Upper lobe of left lung (tissue), 6 donors: Measurements from ENCODE around the gene MOB3C. TPM values are rescaled to one million over a fixed set of nuclear protein-coding genes. Genes with fewer than 3 reads are reported as not detected.
"Not testable (repeated sequence)": the region's sequence is repeated elsewhere in the genome, so short reads cannot be mapped to it uniquely, and the experiment has no call there.

ENCODE experiments used
- ATAC-seq, 2 donors: fragments of 200-7000 bp; cut with Tn5 transposase; one replicate each; pipeline ENCODE4 v1.9.1; 2022; ENCODE audit warnings: mild to moderate bottlenecking in 2 of 2, moderate library complexity in 2 of 2; ENCODE audit not compliant: low FRiP score in 2 of 2
- DNase-seq, 2 donors: peaks; one replicate each; pipeline ENCODE4 v3.0.0-alpha.2; 2019 to 2020
- H3K27ac ChIP-seq, 4 donors: fragments of 200-600 bp; sonication (generic); one replicate each; pipeline ENCODE4 v1.5.1; 2016 to 2019
- H3K27me3 ChIP-seq, 4 donors: fragments of 200-600 bp; sonication (generic); one replicate each; pipeline ENCODE4 v1.5.1; 2017 to 2019
- H3K36me3 ChIP-seq, 4 donors: fragments of 200-600 bp; sonication (generic); one replicate each; pipeline ENCODE4 v1.5.1; 2016 to 2019
- H3K4me1 ChIP-seq, 4 donors: fragments of 200-600 bp; sonication (generic); one replicate each; pipeline ENCODE4 v1.5.1; 2018 to 2019
- H3K4me3 ChIP-seq, 4 donors: fragments of 200-600 bp; sonication (generic); one replicate each; pipeline ENCODE4 v1.5.1; 2017 to 2019; ENCODE audit warnings: mild to moderate bottlenecking in 2 of 4, moderate library complexity in 1 of 4
- H3K9me3 ChIP-seq, 4 donors: fragments of 200-600 bp; sonication (generic); one replicate each; pipeline ENCODE4 v1.5.1; 2018 to 2019
- EP300 ChIP-seq, 4 donors: sonication (generic); formaldehyde crosslinking; IDR thresholded peaks; one replicate each; pipeline ENCODE4 v1.5.1; 2017; ENCODE audit warnings: antibody characterized with exemption in 4 of 4, control low read depth in 2 of 4
- POLR2A ChIP-seq, 4 donors: fragments of 450-650 bp; IDR thresholded peaks; one replicate each; pipeline ENCODE4 v1.5.1; 2016 to 2017; ENCODE audit warnings: antibody characterized with exemption in 4 of 4, mild to moderate bottlenecking in 2 of 4
- POLR2AphosphoS5 ChIP-seq, 2 donors: sonication (generic); formaldehyde crosslinking; IDR thresholded peaks; one replicate each; pipeline ENCODE4 v1.5.1; 2017; ENCODE audit warnings: antibody characterized with exemption in 2 of 2
- WGBS, 2 donors: methylation state at CpG; one replicate each; pipeline ENCODE4 v1.1.5; 2017 to 2018; 5-methylcytosine and 5-hydroxymethylcytosine counted together
- total RNA-seq, 6 donors: library from RNA; depleted of rRNA in 4 of 6; stranded (reverse); fragments of >200 nt in 4 of 6; gene quantifications; one replicate each; pipeline versions ENCODE4 v1.1.0 to v1.2.1, GENCODE V29; 2016 to 2021
- TF ChIP-seq, protein P1 (sequence below), 6 experiments: fragments of 450-650 bp in 4 of 6; fragments of 200-600 bp in 2 of 6; sonication (generic) in 2 of 6; IDR thresholded peaks; one replicate each; pipeline ENCODE4 v1.5.1; 2016 to 2019; ENCODE audit warnings: antibody characterized with exemption in 6 of 6
- donor health status: DM: no; HTN: no; CAD: no; lungs with moderate emphysema.
- donor health status: DM: no; HTN: yes; CAD: no; lungs with severe emphysema.

MOB3C gene
- total RNA-seq, 6 donors from 2014 or later, result 15.1 to 33.3 (median 22.2) TPM

DNA sequence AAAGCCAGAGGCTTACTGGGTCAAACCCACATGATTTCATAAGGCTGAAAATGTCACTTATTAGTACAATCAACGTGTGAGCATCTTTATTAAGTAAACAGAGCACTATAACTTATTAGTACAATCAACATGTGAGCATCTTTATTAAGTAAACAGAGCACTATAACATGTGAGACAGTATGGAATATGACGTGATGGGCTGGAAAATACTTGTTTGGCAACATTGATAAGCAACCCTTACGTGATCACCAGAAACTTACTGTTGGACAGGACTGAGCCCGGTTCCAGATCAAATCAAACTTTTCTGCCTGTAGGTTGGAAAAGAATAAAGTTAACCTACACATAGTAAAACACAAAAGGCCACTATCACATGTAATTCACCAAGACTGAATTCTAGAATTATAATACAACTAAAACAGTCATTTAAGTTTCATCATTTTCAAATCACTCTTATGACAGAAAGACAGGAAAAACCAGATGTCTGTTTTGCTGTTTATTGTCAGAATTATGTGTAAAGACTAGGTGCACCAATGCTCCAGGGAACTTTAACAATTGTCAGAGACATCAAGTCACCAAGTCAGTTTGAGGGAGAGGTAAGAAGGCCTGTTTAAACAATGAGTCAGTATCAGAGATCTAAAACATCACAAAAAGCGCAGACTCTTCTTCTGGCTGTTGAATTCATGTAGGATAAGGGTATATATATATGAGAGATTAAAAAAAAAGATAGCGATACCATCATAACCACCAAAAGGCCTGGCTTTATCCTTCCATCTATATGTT, 35.9 kb upstream of the MOB3C start:
- Histone ChIP-seq H3K4me3 (no peak overlapping the region), H3K36me3 (peaks cover under 1 to 80% (median 22%) of the 10 kb centered on the region in 4 donors), H3K27me3 (no peaks in the 10 kb centered on the region), H3K27ac (no peak overlapping the region), H3K4me1 (no peaks in the 10 kb centered on the region), H3K9me3 (peaks cover 0 to 6% (median 0%) of the 10 kb centered on the region in 4 donors)
- no peak for TF ChIP-seq POLR2AphosphoS5 (IDR thresholded peaks at IDR 0.05)
- TF ChIP-seq POLR2A (IDR thresholded peaks at IDR 0.05), result no peak
- no peak for TF ChIP-seq EP300 (IDR thresholded peaks at IDR 0.05)
- TF ChIP-seq, protein P1, sequence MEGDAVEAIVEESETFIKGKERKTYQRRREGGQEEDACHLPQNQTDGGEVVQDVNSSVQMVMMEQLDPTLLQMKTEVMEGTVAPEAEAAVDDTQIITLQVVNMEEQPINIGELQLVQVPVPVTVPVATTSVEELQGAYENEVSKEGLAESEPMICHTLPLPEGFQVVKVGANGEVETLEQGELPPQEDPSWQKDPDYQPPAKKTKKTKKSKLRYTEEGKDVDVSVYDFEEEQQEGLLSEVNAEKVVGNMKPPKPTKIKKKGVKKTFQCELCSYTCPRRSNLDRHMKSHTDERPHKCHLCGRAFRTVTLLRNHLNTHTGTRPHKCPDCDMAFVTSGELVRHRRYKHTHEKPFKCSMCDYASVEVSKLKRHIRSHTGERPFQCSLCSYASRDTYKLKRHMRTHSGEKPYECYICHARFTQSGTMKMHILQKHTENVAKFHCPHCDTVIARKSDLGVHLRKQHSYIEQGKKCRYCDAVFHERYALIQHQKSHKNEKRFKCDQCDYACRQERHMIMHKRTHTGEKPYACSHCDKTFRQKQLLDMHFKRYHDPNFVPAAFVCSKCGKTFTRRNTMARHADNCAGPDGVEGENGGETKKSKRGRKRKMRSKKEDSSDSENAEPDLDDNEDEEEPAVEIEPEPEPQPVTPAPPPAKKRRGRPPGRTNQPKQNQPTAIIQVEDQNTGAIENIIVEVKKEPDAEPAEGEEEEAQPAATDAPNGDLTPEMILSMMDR (IDR thresholded peaks at IDR 0.05), result no peak
- DNase-seq (no peak), ATAC-seq (no peak)
- WGBS, 2 donors, result 61 to 66% methylated on average over 6 of the region's 6 CpGs

DNA sequence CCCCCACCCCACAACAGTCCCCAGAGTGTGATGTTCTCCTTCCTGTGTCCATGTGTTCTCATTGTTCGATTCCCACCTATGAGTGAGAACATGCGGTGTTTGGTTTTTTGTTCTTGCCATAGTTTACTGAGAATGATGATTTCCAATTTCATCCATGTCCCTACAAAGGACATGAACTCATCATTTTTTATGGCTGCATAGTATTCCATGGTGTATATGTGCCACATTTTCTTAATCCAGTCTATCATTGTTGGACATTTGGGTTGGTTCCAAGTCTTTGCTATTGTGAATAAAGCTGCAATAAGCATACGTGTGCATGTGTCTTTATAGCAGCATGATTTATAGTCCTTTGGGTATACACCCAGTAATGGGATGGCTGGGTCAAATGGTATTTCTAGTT, 34.5 kb upstream of the MOB3C start:
- H3K27me3 ChIP-seq, H3K4me3 ChIP-seq, DNase-seq, H3K9me3 ChIP-seq, H3K27ac ChIP-seq, ATAC-seq, H3K4me1 ChIP-seq: not testable (repeated sequence)
- H3K36me3 ChIP-seq, result peaks cover 0 to 72% (median 24%) of the 10 kb centered on the region in 4 donors
- WGBS, 2 donors, result 100% methylated on average over 1 to 3 of the region's 3 CpGs

DNA sequence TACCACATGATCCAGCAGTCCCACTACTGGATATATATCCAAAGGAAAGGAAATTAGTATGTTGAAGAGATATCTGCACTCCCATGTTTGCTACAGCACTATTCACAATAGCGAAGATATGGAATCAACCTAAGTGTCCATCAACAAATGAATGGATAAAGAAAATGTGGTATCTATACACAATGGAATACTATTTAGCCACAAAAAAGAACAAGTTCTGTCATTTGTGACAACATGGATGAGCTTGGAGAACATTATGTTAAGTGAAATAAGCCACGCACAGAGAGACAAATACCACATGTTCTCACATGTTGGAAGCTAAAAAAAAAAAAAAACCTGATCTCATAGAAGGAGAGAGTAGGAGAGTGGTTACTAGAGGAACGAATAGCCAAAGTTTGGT, 33.9 kb upstream of the MOB3C start:
- 97% methylated on average over 3 of the region's 3 CpGs for WGBS, 2 donors
- ATAC-seq, result no peak
- Histone ChIP-seq H3K9me3 (peaks cover 0 to 6% (median 0%) of the 10 kb centered on the region in 4 donors), H3K36me3 (peaks cover 0 to 66% (median 22%) of the 10 kb centered on the region in 4 donors), H3K27me3 (no peaks in the 10 kb centered on the region), H3K4me3 (no peak overlapping the region), H3K4me1 (no peaks in the 10 kb centered on the region), H3K27ac (no peak overlapping the region)
- TF ChIP-seq POLR2AphosphoS5 (IDR thresholded peaks at IDR 0.05) (no peak), EP300 (IDR thresholded peaks at IDR 0.05) (no peak)
- TF ChIP-seq, protein P1 (IDR thresholded peaks at IDR 0.05), result no peak
- no peak for DNase-seq

DNA sequence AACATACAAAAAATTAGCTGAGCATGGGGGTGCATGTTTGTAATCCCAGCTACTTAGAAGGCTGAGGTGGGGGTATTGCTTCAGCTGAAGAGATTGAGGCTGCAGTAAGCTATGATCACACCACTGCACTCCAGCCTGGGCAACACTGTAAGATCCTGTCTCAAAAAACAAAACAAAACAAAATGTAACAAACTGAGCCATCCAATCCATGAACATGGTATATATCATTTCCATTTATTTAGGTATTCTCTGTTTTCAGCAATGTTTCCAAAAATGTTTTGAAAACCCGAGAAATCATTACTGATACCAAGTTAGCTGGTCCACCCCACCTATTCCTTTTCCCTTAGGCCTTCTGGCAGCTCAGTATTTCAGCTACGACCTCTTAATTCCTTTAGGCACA, 33.2 kb upstream of the MOB3C start:
- no peaks in the 10 kb centered on the region for H3K27me3 ChIP-seq
- ATAC-seq, result no peak

DNA sequence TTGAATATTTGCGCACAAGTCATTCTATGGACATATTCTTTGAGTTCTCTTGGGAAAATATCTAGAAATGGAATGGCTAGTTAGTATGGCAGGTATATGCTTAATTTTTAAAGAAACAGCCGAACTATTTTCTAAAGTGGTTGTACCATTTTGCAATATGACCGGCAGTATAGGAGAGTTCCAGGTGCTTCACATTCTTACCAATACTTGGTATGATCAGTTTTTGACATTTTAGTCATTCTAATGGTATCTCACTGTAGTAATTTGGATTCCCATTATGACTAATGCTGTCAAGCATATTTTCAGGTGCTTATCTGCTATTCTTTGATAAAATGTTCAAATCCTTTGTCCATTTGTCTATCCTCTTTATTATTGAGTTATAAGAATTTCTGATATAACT, 31.0 kb upstream of the MOB3C start:
- Histone ChIP-seq H3K4me1 (peaks cover 0 to 8% (median 0%) of the 10 kb centered on the region in 4 donors), H3K9me3 (peaks cover 0 to 6% (median 0%) of the 10 kb centered on the region in 4 donors), H3K36me3 (peaks cover 0 to 55% (median 17%) of the 10 kb centered on the region in 4 donors), H3K27me3 (no peaks in the 10 kb centered on the region), H3K4me3 (no peak overlapping the region), H3K27ac (no peak overlapping the region)
- TF ChIP-seq, protein P1 (IDR thresholded peaks at IDR 0.05), result no peak
- TF ChIP-seq POLR2A (IDR thresholded peaks at IDR 0.05) (no peak), POLR2AphosphoS5 (IDR thresholded peaks at IDR 0.05) (no peak), EP300 (IDR thresholded peaks at IDR 0.05) (no peak)
- no peak for ATAC-seq
- no peak for DNase-seq
- WGBS, 2 donors, result 96 to 97% methylated on average over 3 of the region's 3 CpGs

More for the DNA sequence above, 33.2 kb upstream of the MOB3C start:
- TF ChIP-seq, protein P1 (IDR thresholded peaks at IDR 0.05), result no peak
- TF ChIP-seq POLR2A (IDR thresholded peaks at IDR 0.05), result no peak
- TF ChIP-seq EP300 (IDR thresholded peaks at IDR 0.05), result no peak
- no peak for TF ChIP-seq POLR2AphosphoS5 (IDR thresholded peaks at IDR 0.05)
- H3K9me3 ChIP-seq, result peaks cover 0 to 6% (median 0%) of the 10 kb centered on the region in 4 donors
- DNase-seq, result no peak
- peaks cover 0 to 59% (median 20%) of the 10 kb centered on the region in 4 donors for H3K36me3 ChIP-seq
- 94 to 97% methylated on average over 2 of the region's 2 CpGs for WGBS, 2 donors
- no peaks in the 10 kb centered on the region for H3K4me1 ChIP-seq
- H3K27ac ChIP-seq, result no peak overlapping the region
- no peak overlapping the region for H3K4me3 ChIP-seq
